WI38 (cell line): ENCODE measurements around the gene KCNK13.

ENCODE experiments used
- H3K4me3 ChIP-seq: 2 replicates; pipeline ENCODE4 v1.5.1; 2011; ENCODE audit warnings: low read depth, mild to moderate bottlenecking, control low read depth, low read length
- CTCF ChIP-seq: IDR thresholded peaks from 2 replicates; pipeline ENCODE4 v1.5.1; 2012; ENCODE audit warnings: low read depth, mild to moderate bottlenecking, control low read depth, low read length

Gene KCNK13

GRCh38 chr14:90118027-90118426, 56.2 kb downstream of the KCNK13 start:
- no peak overlapping the region for H3K4me3 ChIP-seq
- TF ChIP-seq CTCF = no peak

- no peak for TF ChIP-seq CTCF
- H3K4me3 ChIP-seq = no peak overlapping the region
Observed at GRCh38 chr14:90126260-90126659, 64.5 kb downstream of the KCNK13 start.

GRCh38 chr14:90132821-90133570, 71.2 kb downstream of the KCNK13 start:
- no peak overlapping the region for H3K4me3 ChIP-seq
- no peak for TF ChIP-seq CTCF

GRCh38 chr14:90136904-90137303, 75.1 kb downstream of the KCNK13 start:
- no peak for TF ChIP-seq CTCF
- H3K4me3 ChIP-seq = no peak overlapping the region

GRCh38 chr14:90137807-90138206, 76.0 kb downstream of the KCNK13 start:
- no peak overlapping the region for H3K4me3 ChIP-seq
- TF ChIP-seq CTCF = no peak

GRCh38 chr14:90139199-90139598, 77.4 kb downstream of the KCNK13 start:
- H3K4me3 ChIP-seq = no peak overlapping the region
- no peak for TF ChIP-seq CTCF

GRCh38 chr14:90140298-90140955, 78.6 kb downstream of the KCNK13 start:
- no peak for TF ChIP-seq CTCF
- no peak overlapping the region for H3K4me3 ChIP-seq
